Neural cell (in vitro differentiated cells): ENCODE data around the gene FNDC3B. TPM values are rescaled to one million over a fixed set of nuclear protein-coding genes. Genes with fewer than 3 reads are reported as not detected.

Experiments used
- H2AFZ ChIP-seq: fragments of 200-600, 300-800 bp; sonication (generic), shearing (Covaris generic); 2 replicates; pipeline ENCODE4 v1.6.0; 2014; ENCODE audit warnings: low read depth, mild to moderate bottlenecking, antibody characterized with exemption, low read length, moderate library complexity
- H3F3A ChIP-seq: fragments of 200-600 bp; shearing (Covaris generic); 2 replicates; pipeline ENCODE4 v1.6.1; 2016; ENCODE audit warnings: mild to moderate bottlenecking, moderate library complexity, mixed read lengths, antibody characterized with exemption, low read length; ENCODE audit not compliant: insufficient read depth, poor library complexity, severe bottlenecking
- H3K27ac ChIP-seq: fragments of 200-600, 300-800 bp; sonication (generic), shearing (Covaris generic); 2 replicates; pipeline ENCODE4 v1.5.1; 2014; ENCODE audit warnings: mild to moderate bottlenecking, low read length, moderate library complexity
- H3K27me3 ChIP-seq: fragments of 300-800, 200-600 bp; sonication (generic), shearing (Covaris generic); 2 replicates; pipeline ENCODE4 v1.6.0; 2014; ENCODE audit warnings: mild to moderate bottlenecking, low read depth, low read length, moderate library complexity; ENCODE audit not compliant: insufficient read depth
- H3K36me3 ChIP-seq: fragments of 300-800, 200-600 bp; sonication (generic), shearing (Covaris generic); 2 replicates; pipeline ENCODE4 v1.5.1; 2014; ENCODE audit warnings: mild to moderate bottlenecking, antibody characterized with exemption, low read length, moderate library complexity; ENCODE audit not compliant: insufficient read depth
- H3K4me2 ChIP-seq: fragments of 300-800, 200-600 bp; sonication (generic), shearing (Covaris generic); 2 replicates; pipeline ENCODE4 v1.6.0; 2014; ENCODE audit warnings: mild to moderate bottlenecking, low read length
- H3K4me3 ChIP-seq: fragments of 300-800, 200-600 bp; sonication (generic), shearing (Covaris generic); 2 replicates; pipeline ENCODE4 v1.5.1; 2014; ENCODE audit warnings: mild to moderate bottlenecking, low read length, moderate library complexity
- H3K79me2 ChIP-seq: fragments of 200-600 bp; shearing (Covaris generic); replicated peaks from 2 replicates; pipeline ENCODE4 v1.6.0; 2014; ENCODE audit warnings: mild to moderate bottlenecking, low read length, moderate library complexity; ENCODE audit not compliant: insufficient read depth
- H3K9ac ChIP-seq: fragments of 300-800, 200-600 bp; sonication (generic), shearing (Covaris generic); 2 replicates; pipeline ENCODE4 v1.6.1; 2016; ENCODE audit warnings: mild to moderate bottlenecking, low read length, mixed read lengths
- H3K9me2 ChIP-seq: fragments of 200-600 bp; shearing (Covaris generic); 2 replicates; pipeline ENCODE4 v1.6.1; 2016; ENCODE audit warnings: mild to moderate bottlenecking, low read length, mixed read lengths; ENCODE audit not compliant: insufficient read depth
- H3K9me3 ChIP-seq: fragments of 200-600, 300-800 bp; sonication (generic), shearing (Covaris generic); 2 replicates; pipeline ENCODE4 v1.6.1; 2016; ENCODE audit warnings: mild to moderate bottlenecking, mixed run types, low read length, moderate library complexity, mixed read lengths
- H4K20me1 ChIP-seq: fragments of 200-600 bp; shearing (Covaris generic); 2 replicates; pipeline ENCODE4 v1.6.1; 2016; ENCODE audit warnings: mild to moderate bottlenecking, mixed run types; ENCODE audit not compliant: insufficient read depth
- CTCF ChIP-seq: fragments of 450-650 bp; IDR thresholded peaks from 2 replicates; pipeline ENCODE4 v1.5.1; 2014; ENCODE audit warnings: antibody characterized with exemption, mild to moderate bottlenecking, moderate library complexity; ENCODE audit not compliant: poor library complexity, severe bottlenecking
- EP300 ChIP-seq: fragments of 450-650 bp; conservative IDR thresholded peaks from 2 replicates; pipeline ENCODE4 v1.6.1; 2014; ENCODE audit warnings: antibody characterized with exemption, mild to moderate bottlenecking, moderate library complexity; ENCODE audit not compliant: poor library complexity, severe bottlenecking
- EZH2 ChIP-seq: fragments of 200-600, 300-800 bp; shearing (Covaris generic), sonication (generic); IDR thresholded peaks from 2 replicates; pipeline ENCODE4 v1.6.1; 2014; ENCODE audit warnings: antibody characterized with exemption, low read length, borderline replicate concordance, mild to moderate bottlenecking; ENCODE audit not compliant: insufficient read depth, poor library complexity, severe bottlenecking
- MXI1 ChIP-seq: fragments of 450-650 bp; conservative IDR thresholded peaks from 2 replicates; pipeline ENCODE4 v1.6.1; 2014; ENCODE audit warnings: antibody characterized with exemption, mild to moderate bottlenecking; ENCODE audit not compliant: poor library complexity, severe bottlenecking
- POLR2AphosphoS5 ChIP-seq: IDR thresholded peaks from 2 replicates; pipeline ENCODE4 v1.6.1; 2012
- RAD21 ChIP-seq: fragments of 450-650 bp; conservative IDR thresholded peaks from 2 replicates; pipeline ENCODE4 v1.6.1; 2014; ENCODE audit warnings: antibody characterized with exemption, mild to moderate bottlenecking, moderate library complexity
- REST ChIP-seq: IDR thresholded peaks from 2 replicates; pipeline ENCODE4 v1.6.1; 2012; ENCODE audit warnings: borderline replicate concordance
- SMC3 ChIP-seq: fragments of 450-650 bp; conservative IDR thresholded peaks from 2 replicates; pipeline ENCODE4 v1.6.1; 2014; ENCODE audit warnings: antibody characterized with exemption, mild to moderate bottlenecking, moderate library complexity; ENCODE audit not compliant: poor library complexity
- TAF1 ChIP-seq: IDR thresholded peaks from 2 replicates; pipeline ENCODE4 v1.6.1; 2012; ENCODE audit warnings: low read depth
- polyA plus RNA-seq: library from polyadenylated mRNA; depleted of rRNA; stranded (reverse); fragments of >200 nt; gene quantifications from 2 replicates; pipeline ENCODE4 v1.2.3, GENCODE V29; 2014

The FNDC3B gene
- polyA plus RNA-seq, 1 donor from 2014 or later: 4.9 TPM

DNA sequence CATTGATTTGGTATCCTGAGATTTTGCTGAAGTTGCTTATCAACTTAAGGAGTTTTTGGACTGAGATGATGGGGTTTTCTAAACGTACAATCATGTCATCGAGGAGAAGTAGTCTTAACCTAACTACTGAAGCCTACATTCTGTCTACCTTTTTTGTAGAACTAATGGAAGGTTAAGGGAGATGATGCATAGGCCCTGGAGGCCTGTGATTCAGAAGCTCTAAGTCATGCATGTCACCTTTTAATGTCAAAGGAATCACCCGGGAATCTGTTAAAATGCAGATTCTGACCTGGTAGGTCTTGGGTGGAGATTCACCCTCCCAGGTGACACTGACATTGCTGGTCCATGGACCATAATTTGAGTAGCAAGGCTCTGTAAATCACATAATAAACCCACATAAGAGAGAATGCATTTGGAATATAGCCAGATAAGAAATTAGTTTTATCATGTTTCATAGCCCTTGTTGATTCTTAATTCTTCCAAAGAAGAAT, 344.0 kb downstream of the FNDC3B start:
- no peaks in the 10 kb centered on the region for H3K79me2 ChIP-seq
- H3K27me3 ChIP-seq: no peaks in the 10 kb centered on the region
- H3K27ac ChIP-seq: no peak overlapping the region
- TF ChIP-seq POLR2AphosphoS5: no peak
- H3K9ac ChIP-seq: no peak overlapping the region
- H2AFZ ChIP-seq: no peak overlapping the region
- H3K4me2 ChIP-seq: no peak overlapping the region
- H3K4me3 ChIP-seq: no peak overlapping the region
- no peaks in the 10 kb centered on the region for H3F3A ChIP-seq
- H3K36me3 ChIP-seq: peaks cover 11% of the 10 kb centered on the region
- no peaks in the 10 kb centered on the region for H4K20me1 ChIP-seq
- peaks cover 7% of the 10 kb centered on the region for H3K9me3 ChIP-seq
- no peaks in the 10 kb centered on the region for H3K9me2 ChIP-seq

DNA sequence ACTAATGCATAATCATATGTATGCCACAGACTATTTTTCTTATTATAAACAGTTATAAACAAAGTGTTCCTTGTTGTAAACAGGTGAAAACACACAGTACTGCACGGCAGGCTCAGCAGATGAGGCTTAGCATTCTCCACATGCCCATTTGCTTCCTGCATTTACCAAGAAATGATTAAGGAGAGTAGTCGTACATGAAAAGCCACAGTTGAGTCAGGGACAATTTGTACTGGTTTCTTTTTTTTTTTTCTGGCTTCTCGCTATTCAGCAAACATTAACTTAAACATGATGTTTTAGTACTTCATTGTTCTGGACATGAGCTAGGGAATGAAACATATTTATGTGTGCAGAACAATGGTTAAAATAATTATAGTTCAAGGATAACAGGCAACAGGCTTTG, 345.5 kb downstream of the FNDC3B start:
- Histone ChIP-seq H3K9ac (no peak overlapping the region), H2AFZ (no peak overlapping the region), H3K36me3 (no peaks in the 10 kb centered on the region), H3K9me2 (no peaks in the 10 kb centered on the region), H3F3A (no peaks in the 10 kb centered on the region), H3K4me3 (no peak overlapping the region), H3K27ac (no peak overlapping the region), H3K9me3 (no peaks in the 10 kb centered on the region), H3K27me3 (no peaks in the 10 kb centered on the region), H3K4me2 (no peak overlapping the region), H4K20me1 (no peaks in the 10 kb centered on the region), H3K79me2 (no peaks in the 10 kb centered on the region)
- TF ChIP-seq RAD21 (no peak), REST (no peak), MXI1 (no peak), SMC3 (no peak), EZH2 (no peak), CTCF (no peak), POLR2AphosphoS5 (no peak), TAF1 (no peak), EP300 (no peak)

DNA sequence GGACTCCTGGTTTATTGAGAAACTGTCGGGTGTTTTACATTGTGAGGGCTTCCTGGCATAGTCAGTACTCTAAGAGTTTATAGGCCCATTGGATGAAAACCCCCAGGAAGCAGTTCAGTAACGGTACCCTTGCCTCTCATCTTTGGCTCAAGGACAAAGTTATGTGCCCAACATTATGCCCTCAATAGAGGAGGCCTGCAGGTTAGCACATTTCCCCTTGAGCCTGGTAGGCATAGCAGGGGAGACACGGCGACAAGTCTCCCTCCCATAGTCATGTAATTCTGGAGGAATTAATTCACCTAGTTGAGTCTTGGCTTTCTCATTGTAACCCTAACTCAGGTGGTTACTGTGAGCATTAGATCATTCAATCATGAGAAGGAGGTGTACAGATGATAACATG, 348.4 kb downstream of the FNDC3B start:
- Histone ChIP-seq H2AFZ (no peak overlapping the region), H3K9me2 (no peaks in the 10 kb centered on the region), H3K9ac (no peak overlapping the region), H3K36me3 (no peaks in the 10 kb centered on the region), H3K27me3 (no peaks in the 10 kb centered on the region), H3K79me2 (no peaks in the 10 kb centered on the region), H3K27ac (no peak overlapping the region), H3K9me3 (no peaks in the 10 kb centered on the region), H3K4me2 (no peak overlapping the region), H3K4me3 (no peak overlapping the region), H3F3A (no peaks in the 10 kb centered on the region), H4K20me1 (no peaks in the 10 kb centered on the region)
- no peak for TF ChIP-seq TAF1
- TF ChIP-seq SMC3: no peak
- TF ChIP-seq EP300: no peak
- TF ChIP-seq POLR2AphosphoS5: no peak
- no peak for TF ChIP-seq EZH2
- TF ChIP-seq MXI1: no peak
- TF ChIP-seq CTCF: no peak
- TF ChIP-seq REST: no peak
